Measurements from ENCODE around the gene NSMCE4A. TPM values are rescaled to one million over a fixed set of nuclear protein-coding genes. Genes with fewer than 3 reads are reported as not detected.
"Not testable (repeated sequence)": the region's sequence is repeated elsewhere in the genome, so short reads cannot be mapped to it uniquely, and the experiment has no call there.

NSMCE4A gene
- total and polyA plus RNA-seq, 3 experiments from 2014 or later: 58.2 to 70.9 (median 67.8) TPM

DNA sequence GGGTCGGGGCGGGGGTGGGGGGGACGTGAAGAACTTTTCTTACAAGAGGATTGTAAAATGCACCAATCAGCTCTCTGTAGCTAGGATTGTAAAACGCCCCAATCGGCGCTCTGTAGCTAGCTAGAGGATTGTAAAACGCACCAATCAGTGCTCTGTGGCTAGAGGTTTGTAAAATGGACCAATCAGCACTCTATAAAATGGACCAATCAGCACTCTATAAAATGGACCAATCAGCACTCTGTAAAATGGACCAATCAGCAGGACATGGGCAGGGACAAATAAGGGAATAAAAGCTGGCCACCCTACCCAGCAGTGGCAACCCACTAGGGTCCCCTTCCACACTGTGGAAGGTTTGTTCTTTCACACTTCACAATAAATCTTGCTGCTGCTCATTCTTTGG is 56.2 kb downstream of the NSMCE4A start:
- H3K36me3 Mint-ChIP-seq: peaks cover 0 to 65% (median 9%) of the 10 kb centered on the region in 3 donors
- H3K9me3 Mint-ChIP-seq; POLR2A ChIA-PET; DNase-seq; H3K4me3 Mint-ChIP-seq; H3K27ac ChIP-seq (ENCODE audit: low read depth, low read length); H3K27ac Mint-ChIP-seq; H3K36me3 ChIP-seq (ENCODE audit: insufficient read depth, low read length); H3K27me3 ChIP-seq (ENCODE audit: insufficient read depth, low read length, poor library complexity, severe bottlenecking); H3K4me3 ChIP-seq (ENCODE audit: low read length); H3K4me1 ChIP-seq (ENCODE audit: insufficient read depth, low read length); H3K27me3 Mint-ChIP-seq; H3K9me3 ChIP-seq (ENCODE audit: low read length): not testable (repeated sequence)
- H3K4me1 Mint-ChIP-seq: peaks cover 13 to 16% (median 13%) of the 10 kb centered on the region in 3 donors
- CTCF ChIA-PET: interaction anchor here (1.5 kb wide), 2 partner anchors 9 to 14 kb away, joined by 3 to 4 read pairs; partner anchors contain the start of gene ATE1

DNA sequence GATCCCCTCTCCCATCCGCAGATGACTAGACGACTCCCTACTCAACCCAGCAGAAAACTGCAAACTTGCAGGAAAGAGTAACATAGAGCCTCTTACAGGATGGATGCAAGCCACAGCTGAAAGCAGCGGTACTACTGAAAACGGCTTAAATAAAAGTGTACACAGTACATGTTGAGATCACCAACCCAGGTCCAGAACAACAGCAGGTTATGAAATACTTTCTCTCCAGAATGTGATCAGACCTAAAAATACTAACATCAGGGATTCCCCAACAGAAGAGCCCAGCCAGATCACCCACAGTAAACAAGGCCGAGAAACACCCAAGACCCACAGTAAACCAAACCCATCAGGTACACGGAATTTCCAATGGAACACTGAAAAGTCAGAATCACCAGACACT is 60.4 kb downstream of the NSMCE4A start:
- CTCF ChIA-PET: no interaction called here
- H3K27me3 ChIP-seq (ENCODE audit: insufficient read depth, low read length, poor library complexity, severe bottlenecking): no peaks in the 10 kb centered on the region
- Mint-ChIP-seq H3K4me3 (no peak overlapping the region), H3K36me3 (peaks cover 0 to 61% (median 12%) of the 10 kb centered on the region in 3 donors), H3K27me3 (no peaks in the 10 kb centered on the region), H3K27ac (peak overlapping the region in 2 of 8 donors; percentile 22 to 25), H3K4me1 (peaks cover 8 to 16% (median 12%) of the 10 kb centered on the region in 3 donors), H3K9me3 (no peaks in the 10 kb centered on the region)
- POLR2A ChIA-PET: no interaction called here
- no peaks in the 10 kb centered on the region for H3K4me1 ChIP-seq (ENCODE audit: insufficient read depth, low read length)
- H3K9me3 ChIP-seq (ENCODE audit: low read length): no peaks in the 10 kb centered on the region
- no peak overlapping the region for H3K4me3 ChIP-seq (ENCODE audit: low read length)
- peaks cover 5% of the 10 kb centered on the region for H3K36me3 ChIP-seq (ENCODE audit: insufficient read depth, low read length)
- H3K27ac ChIP-seq (ENCODE audit: low read depth, low read length): no peak overlapping the region
- no peak for DNase-seq

GRCh38 chr10:121911421-121911697 is 63.7 kb downstream of the NSMCE4A start:
- Mint-ChIP-seq H3K4me3 (no peak overlapping the region), H3K27me3 (no peaks in the 10 kb centered on the region), H3K9me3 (no peaks in the 10 kb centered on the region), H3K27ac (peak overlapping the region in 1 of 8 donors; percentile 12), H3K4me1 (peaks cover 8 to 9% (median 8%) of the 10 kb centered on the region in 3 donors), H3K36me3 (peaks cover 0 to 63% (median 15%) of the 10 kb centered on the region in 3 donors)
- ChIA-PET CTCF (interaction anchor here (1.0 to 2.0 kb wide), 2 partner anchors 11 to 17 kb away, joined by 4 to 10 read pairs; partner anchors contain the start of gene ATE1), POLR2A (no interaction called here)
- Histone ChIP-seq H3K4me1 (ENCODE audit: insufficient read depth, low read length) (no peaks in the 10 kb centered on the region), H3K27me3 (ENCODE audit: insufficient read depth, low read length, poor library complexity, severe bottlenecking) (no peaks in the 10 kb centered on the region), H3K36me3 (ENCODE audit: insufficient read depth, low read length) (peaks cover 5% of the 10 kb centered on the region), H3K27ac (ENCODE audit: low read depth, low read length) (no peak overlapping the region), H3K4me3 (ENCODE audit: low read length) (no peak overlapping the region), H3K9me3 (ENCODE audit: low read length) (no peaks in the 10 kb centered on the region)
- no peak for DNase-seq

DNA sequence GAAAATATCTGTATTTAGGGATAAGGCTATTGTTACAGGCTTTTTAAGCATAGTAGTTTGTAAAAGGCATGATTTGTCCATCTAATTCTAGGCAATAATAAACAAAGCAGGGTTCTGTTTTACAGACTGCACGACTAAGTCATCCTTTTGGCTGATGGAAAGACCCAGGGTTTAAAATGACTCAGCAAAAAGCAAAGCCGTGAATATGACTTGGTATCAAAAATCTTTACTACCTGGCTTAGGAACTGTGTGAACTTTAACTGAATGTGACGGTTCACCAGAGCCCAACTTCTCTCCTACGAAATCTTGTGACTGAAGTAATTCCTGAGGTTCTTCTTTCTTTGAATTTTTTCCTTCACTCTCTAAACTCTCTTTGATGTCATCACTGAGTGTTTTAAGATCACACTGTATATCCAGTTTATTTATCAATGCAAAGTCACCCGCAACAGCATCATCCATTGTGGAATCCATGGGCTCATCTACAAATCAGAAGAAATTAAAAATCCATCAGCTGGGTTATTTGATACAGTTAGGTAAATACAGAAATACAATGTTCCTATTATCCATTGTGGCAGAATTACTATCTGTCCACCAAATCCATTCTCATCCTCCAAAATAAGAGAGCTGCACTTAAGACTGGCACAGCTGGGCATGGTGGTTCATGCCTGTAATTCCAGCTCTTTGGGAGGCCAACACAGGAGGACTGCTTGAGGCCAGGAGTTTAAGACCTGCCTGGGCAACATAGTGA is 64.2 kb downstream of the NSMCE4A start:
- H3K36me3 ChIP-seq (ENCODE audit: insufficient read depth, low read length): peaks cover 5% of the 10 kb centered on the region
- H3K9me3 ChIP-seq (ENCODE audit: low read length): no peaks in the 10 kb centered on the region
- POLR2A ChIA-PET: no interaction called here
- no peak overlapping the region for H3K4me3 ChIP-seq (ENCODE audit: low read length)
- H3K4me1 Mint-ChIP-seq: peaks cover 8 to 9% (median 8%) of the 10 kb centered on the region in 3 donors
- no peaks in the 10 kb centered on the region for H3K4me1 ChIP-seq (ENCODE audit: insufficient read depth, low read length)
- H3K4me3 Mint-ChIP-seq: no peak overlapping the region
- no peaks in the 10 kb centered on the region for H3K27me3 Mint-ChIP-seq
- peak overlapping the region in 2 of 8 donors; percentile 14 to 70 for H3K27ac Mint-ChIP-seq
- CTCF ChIA-PET: interaction anchor here (1.0 to 2.0 kb wide), 2 partner anchors 10 to 17 kb away, joined by 4 to 10 read pairs; partner anchors contain the start of gene ATE1
- H3K27me3 ChIP-seq (ENCODE audit: insufficient read depth, low read length, poor library complexity, severe bottlenecking): no peaks in the 10 kb centered on the region
- H3K27ac ChIP-seq (ENCODE audit: low read depth, low read length): no peak overlapping the region
- no peak for DNase-seq
- no peaks in the 10 kb centered on the region for H3K9me3 Mint-ChIP-seq
- H3K36me3 Mint-ChIP-seq: peaks cover 0 to 59% (median 15%) of the 10 kb centered on the region in 3 donors

Other genes with a start within 250 kb of the NSMCE4A start
- gene ATE1, start 47.2 kb downstream of the NSMCE4A start, total RNA-seq: 10 to 100 TPM; 32.0 to 34.2 TPM
- 24.8 TPM for gene ATE1, start 47.2 kb downstream of the NSMCE4A start, polyA plus RNA-seq
- gene TACC2, start 13.9 kb upstream of the NSMCE4A start, total RNA-seq: not detected
- not detected for gene TACC2, start 13.9 kb upstream of the NSMCE4A start, polyA plus RNA-seq